Vagina (tissue), 2 donors: ENCODE data around the gene IL11. TPM values are rescaled to one million over a fixed set of nuclear protein-coding genes. Genes with fewer than 3 reads are reported as not detected.
"Not testable (repeated sequence)": the region's sequence is repeated elsewhere in the genome, so short reads cannot be mapped to it uniquely, and the experiment has no call there.

ENCODE experiments used
- DNase-seq, 2 donors: peaks; one replicate each; pipeline ENCODE4 v3.0.0-alpha.2; 2017; ENCODE audit errors: extremely low spot score in 2 of 2
- H3K27ac ChIP-seq: fragments of 200-600 bp; sonication (generic); one replicate; pipeline ENCODE4 v1.5.1; 2019
- H3K27me3 ChIP-seq: fragments of 200-600 bp; sonication (generic); one replicate; pipeline ENCODE4 v1.5.1; 2019
- H3K36me3 ChIP-seq, 2 donors: fragments of 200-600 bp; sonication (generic); one replicate each; pipeline ENCODE4 v1.5.1; 2017 to 2019
- H3K4me1 ChIP-seq: fragments of 200-600 bp; sonication (generic); one replicate; pipeline ENCODE4 v1.5.1; 2019
- H3K4me3 ChIP-seq, 2 donors: fragments of 200-600 bp; sonication (generic); 1 replicate in 1 of 2; 2 replicates in 1 of 2; pipeline ENCODE4 v1.5.1; 2016 to 2019
- H3K9me3 ChIP-seq: fragments of 200-600 bp; sonication (generic); one replicate; pipeline ENCODE4 v1.5.1; 2019
- CTCF ChIP-seq, 3 experiments: fragments of 450-650 bp in 2 of 3; fragments of 200-600 bp in 1 of 3; sonication (generic) in 1 of 3; IDR thresholded peaks; one replicate each; pipeline ENCODE4 v1.5.1; 2017 to 2019; ENCODE audit warnings: antibody characterized with exemption in 3 of 3, mild to moderate bottlenecking in 2 of 3, moderate library complexity in 2 of 3
- POLR2A ChIP-seq, 2 donors: fragments of 450-650 bp; IDR thresholded peaks; one replicate each; pipeline ENCODE4 v1.6.1; 2017; ENCODE audit warnings: antibody characterized with exemption in 2 of 2, mild to moderate bottlenecking in 2 of 2, moderate library complexity in 2 of 2
- POLR2AphosphoS5 ChIP-seq, 2 donors: sonication (generic); formaldehyde crosslinking; IDR thresholded peaks; one replicate each; pipeline ENCODE4 v1.9.0; 2017; ENCODE audit warnings: antibody characterized with exemption in 2 of 2, mild to moderate bottlenecking in 2 of 2, low read depth in 1 of 2; ENCODE audit not compliant: insufficient read depth in 1 of 2
- intact Hi-C: fragments of 100-400 bp; cut with DNase I; formaldehyde crosslinking; loops from one replicate; pipeline ENCODE4 v1.15.1; 2023
- total RNA-seq: library from RNA; depleted of rRNA; stranded (reverse); fragments of >200 nt; gene quantifications from one replicate; pipeline ENCODE4 v1.2.3, GENCODE V29; 2016

The IL11 gene
- total RNA-seq, 1 donor from 2014 or later = not detected

GRCh38 chr19:55405638-55406037, 35.4 kb upstream of the IL11 start:
- Histone ChIP-seq H3K4me1 (peaks cover 29% of the 10 kb centered on the region), H3K27me3 (no peaks in the 10 kb centered on the region), H3K4me3 (no peak overlapping the region), H3K27ac (no peak overlapping the region), H3K36me3 (peaks cover 0 to 45% of the 10 kb centered on the region in 2 donors), H3K9me3 (no peaks in the 10 kb centered on the region)
- TF ChIP-seq POLR2A (IDR thresholded peaks at IDR 0.05) (no peak), POLR2AphosphoS5 (IDR thresholded peaks at IDR 0.05; ENCODE audit: insufficient read depth in 1 of 2, low read depth in 1 of 2) (no peak), CTCF (IDR thresholded peaks at IDR 0.05) (no peak)
- intact Hi-C loops = loop anchor here (10.0 kb wide), 1 partner anchor 199 kb away; the partner anchor contains the start of genes ZNF524 and ZNF865
- no peak for DNase-seq

- no peak for TF ChIP-seq POLR2A (IDR thresholded peaks at IDR 0.05)
- no peak for TF ChIP-seq POLR2AphosphoS5 (IDR thresholded peaks at IDR 0.05; ENCODE audit: insufficient read depth in 1 of 2, low read depth in 1 of 2)
- TF ChIP-seq CTCF (IDR thresholded peaks at IDR 0.05) = no peak
- intact Hi-C loops = loop anchor here (10.0 kb wide), 1 partner anchor 202 kb away; the partner anchor contains the start of genes ZNF524 and ZNF865
- H3K36me3 ChIP-seq = peaks cover 0 to 48% of the 10 kb centered on the region in 2 donors
Observed at GRCh38 chr19:55402509-55402908, 32.2 kb upstream of the IL11 start.

GRCh38 chr19:55401390-55401789, 31.1 kb upstream of the IL11 start:
- H3K27me3 ChIP-seq, H3K9me3 ChIP-seq, DNase-seq, H3K27ac ChIP-seq, H3K4me3 ChIP-seq: not testable (repeated sequence)
- H3K4me1 ChIP-seq = peaks cover 19% of the 10 kb centered on the region
- intact Hi-C loops = loop anchor here (10.0 kb wide), 1 partner anchor 203 kb away; the partner anchor contains the start of genes ZNF524 and ZNF865
- peaks cover 0 to 48% of the 10 kb centered on the region in 2 donors for H3K36me3 ChIP-seq

More at GRCh38 chr19:55402509-55402908, 32.2 kb upstream of the IL11 start:
- Histone ChIP-seq H3K4me1 (peaks cover 27% of the 10 kb centered on the region), H3K4me3 (no peak overlapping the region), H3K27ac (no peak overlapping the region), H3K9me3 (no peaks in the 10 kb centered on the region), H3K27me3 (no peaks in the 10 kb centered on the region)
- no peak for DNase-seq

GRCh38 chr19:55400281-55401087, 30.2 kb upstream of the IL11 start:
- TF ChIP-seq POLR2AphosphoS5 (IDR thresholded peaks at IDR 0.05; ENCODE audit: insufficient read depth in 1 of 2, low read depth in 1 of 2) (no peak), POLR2A (IDR thresholded peaks at IDR 0.05) (no peak), CTCF (IDR thresholded peaks at IDR 0.05) (no peak)
- Histone ChIP-seq H3K9me3 (no peaks in the 10 kb centered on the region), H3K4me3 (no peak overlapping the region), H3K36me3 (peaks cover 0 to 42% of the 10 kb centered on the region in 2 donors), H3K27me3 (no peaks in the 10 kb centered on the region), H3K4me1 (peaks cover 10% of the 10 kb centered on the region), H3K27ac (no peak overlapping the region)
- DNase-seq = no peak
- intact Hi-C loops = loop anchor here (10.0 kb wide), 1 partner anchor 204 kb away; the partner anchor contains the start of genes ZNF524 and ZNF865

GRCh38 chr19:55398200-55398925, 28.1 kb upstream of the IL11 start:
- Histone ChIP-seq H3K4me1 (peaks cover 7% of the 10 kb centered on the region), H3K4me3 (no peak overlapping the region), H3K27ac (no peak overlapping the region), H3K9me3 (no peaks in the 10 kb centered on the region), H3K36me3 (peaks cover 0 to 29% of the 10 kb centered on the region in 2 donors), H3K27me3 (no peaks in the 10 kb centered on the region)
- intact Hi-C loops = no loop called here
- TF ChIP-seq CTCF (IDR thresholded peaks at IDR 0.05) (no peak), POLR2AphosphoS5 (IDR thresholded peaks at IDR 0.05; ENCODE audit: insufficient read depth in 1 of 2, low read depth in 1 of 2) (no peak), POLR2A (IDR thresholded peaks at IDR 0.05) (no peak)
- DNase-seq = no peak
